Measurements from ENCODE around the gene ERO1B. TPM values are rescaled to one million over a fixed set of nuclear protein-coding genes. Genes with fewer than 3 reads are reported as not detected.

The ERO1B gene
- polyA plus RNA-seq, 1 experiment: 0.74 TPM

- CTCF ChIA-PET: no interaction called here
- TF ChIP-seq CTCF (IDR thresholded peaks at IDR 0.05; ENCODE audit: insufficient read depth, low read depth, low read length): no peak
- no peaks in the 10 kb centered on the region for H3K27me3 ChIP-seq (ENCODE audit: control insufficient read depth, insufficient read depth, low read length)
- no peaks in the 10 kb centered on the region for H3K36me3 ChIP-seq (ENCODE audit: control insufficient read depth, insufficient read depth, low read length)
- no peak overlapping the region for H3K4me3 ChIP-seq (ENCODE audit: low read depth, low read length)
- POLR2A ChIA-PET: no interaction called here
- no peak for DNase-seq (ENCODE audit: low read depth)
Observed at GRCh38 chr1:236307435-236307834, 25.7 kb upstream of the ERO1B start.

DNA sequence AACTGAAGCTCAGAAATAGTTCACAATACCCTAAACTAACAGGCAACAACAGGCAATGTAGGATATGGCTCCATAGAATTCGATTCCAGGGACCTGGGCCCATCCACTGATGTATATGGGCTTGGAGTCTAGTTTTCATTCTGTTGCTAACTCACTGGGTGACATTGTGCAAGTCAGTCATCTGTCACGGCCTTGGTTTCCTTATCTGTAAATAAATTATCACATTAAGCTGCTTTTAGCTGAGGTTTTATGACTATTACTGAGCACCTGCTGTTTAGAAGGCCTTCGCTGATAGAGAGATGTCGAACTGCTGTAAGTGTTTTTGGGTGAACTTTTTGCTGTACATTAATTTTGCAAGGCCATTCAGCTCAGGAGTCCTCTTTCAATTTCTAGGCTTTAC is 22.9 kb upstream of the ERO1B start:
- DNase-seq (ENCODE audit: low read depth): no peak
- Histone ChIP-seq H3K4me3 (ENCODE audit: low read depth, low read length) (no peak overlapping the region), H3K27me3 (ENCODE audit: control insufficient read depth, insufficient read depth, low read length) (no peaks in the 10 kb centered on the region), H3K36me3 (ENCODE audit: control insufficient read depth, insufficient read depth, low read length) (no peaks in the 10 kb centered on the region)
- POLR2A ChIA-PET: no interaction called here
- CTCF ChIA-PET: no interaction called here
- TF ChIP-seq CTCF (IDR thresholded peaks at IDR 0.05; ENCODE audit: insufficient read depth, low read depth, low read length): no peak

GRCh38 chr1:236303675-236304074 is 21.9 kb upstream of the ERO1B start:
- no peak overlapping the region for H3K4me3 ChIP-seq (ENCODE audit: low read depth, low read length)
- H3K36me3 ChIP-seq (ENCODE audit: control insufficient read depth, insufficient read depth, low read length): no peaks in the 10 kb centered on the region
- TF ChIP-seq CTCF (IDR thresholded peaks at IDR 0.05; ENCODE audit: insufficient read depth, low read depth, low read length): no peak
- no peaks in the 10 kb centered on the region for H3K27me3 ChIP-seq (ENCODE audit: control insufficient read depth, insufficient read depth, low read length)
- ChIA-PET CTCF (no interaction called here), POLR2A (no interaction called here)
- DNase-seq (ENCODE audit: low read depth): no peak

- no peaks in the 10 kb centered on the region for H3K36me3 ChIP-seq (ENCODE audit: control insufficient read depth, insufficient read depth, low read length)
- H3K4me3 ChIP-seq (ENCODE audit: low read depth, low read length): no peak overlapping the region
- H3K27me3 ChIP-seq (ENCODE audit: control insufficient read depth, insufficient read depth, low read length): no peaks in the 10 kb centered on the region
- TF ChIP-seq CTCF (IDR thresholded peaks at IDR 0.05; ENCODE audit: insufficient read depth, low read depth, low read length): no peak
- POLR2A ChIA-PET: no interaction called here
- CTCF ChIA-PET: no interaction called here
- DNase-seq (ENCODE audit: low read depth): no peak
Observed at GRCh38 chr1:236302941-236303340, 21.2 kb upstream of the ERO1B start.

DNA sequence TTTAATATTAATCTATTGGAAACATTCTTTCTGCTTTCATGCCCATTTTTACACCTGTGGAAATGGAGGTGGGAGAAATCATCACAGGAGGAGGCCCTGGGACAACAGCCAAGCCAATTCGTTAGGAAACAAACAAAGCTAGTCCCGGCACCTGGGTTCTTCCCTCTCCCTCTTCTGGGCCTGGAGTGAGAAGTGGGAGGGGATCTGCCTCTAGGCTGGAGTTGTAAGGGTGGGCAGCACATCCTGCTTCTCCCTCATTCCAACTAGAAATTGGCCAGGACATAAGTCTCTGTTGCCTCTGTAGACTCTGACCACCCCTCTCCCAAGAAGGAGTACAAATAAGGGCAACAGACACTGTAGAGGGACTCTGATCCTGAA is 20.2 kb upstream of the ERO1B start:
- TF ChIP-seq CTCF (IDR thresholded peaks at IDR 0.05; ENCODE audit: insufficient read depth, low read depth, low read length): no peak
- CTCF ChIA-PET: no interaction called here
- no peak overlapping the region for H3K4me3 ChIP-seq (ENCODE audit: low read depth, low read length)
- H3K27me3 ChIP-seq (ENCODE audit: control insufficient read depth, insufficient read depth, low read length): no peaks in the 10 kb centered on the region
- DNase-seq (ENCODE audit: low read depth): no peak
- H3K36me3 ChIP-seq (ENCODE audit: control insufficient read depth, insufficient read depth, low read length): no peaks in the 10 kb centered on the region
- POLR2A ChIA-PET: no interaction called here
